ENCODE measurements around the gene ATF2.

The ATF2 gene

GRCh38 chr2:175136334-175137215 is 31.4 kb downstream of the ATF2 start:
- DNase-seq (ENCODE audit: low read depth in 2 of 2) = no peak
- no peak for TF ChIP-seq CTCF (IDR thresholded peaks at IDR 0.05; ENCODE audit: low read depth, low read length)
- H3K4me3 ChIP-seq (replicated peaks in 1 of 2; ENCODE audit: low read depth in 2 of 2, low read length in 2 of 2) = no peak overlapping the region

GRCh38 chr2:175135862-175136261 is 32.1 kb downstream of the ATF2 start:
- no peak overlapping the region for H3K4me3 ChIP-seq (replicated peaks in 1 of 2; ENCODE audit: low read depth in 2 of 2, low read length in 2 of 2)
- TF ChIP-seq CTCF (IDR thresholded peaks at IDR 0.05; ENCODE audit: low read depth, low read length) = no peak
- no peak for DNase-seq (ENCODE audit: low read depth in 2 of 2)

- DNase-seq (ENCODE audit: low read depth in 2 of 2) = no peak
- H3K4me3 ChIP-seq (replicated peaks in 1 of 2; ENCODE audit: low read depth in 2 of 2, low read length in 2 of 2) = no peak overlapping the region
- TF ChIP-seq CTCF (IDR thresholded peaks at IDR 0.05; ENCODE audit: low read depth, low read length) = no peak
These were observed 32.8 kb downstream of the ATF2 start for GRCh38 chr2:175135177-175135576.

- H3K4me3 ChIP-seq (replicated peaks in 1 of 2; ENCODE audit: low read depth in 2 of 2, low read length in 2 of 2) = no peak overlapping the region
- DNase-seq (ENCODE audit: low read depth in 2 of 2) = no peak
- TF ChIP-seq CTCF (IDR thresholded peaks at IDR 0.05; ENCODE audit: low read depth, low read length) = no peak
These were observed 36.8 kb downstream of the ATF2 start for GRCh38 chr2:175131252-175131651.

- TF ChIP-seq CTCF (IDR thresholded peaks at IDR 0.05; ENCODE audit: low read depth, low read length) = no peak
- peak in 1 of 2 donors; percentile 7 for DNase-seq (ENCODE audit: low read depth in 2 of 2)
- no peak overlapping the region for H3K4me3 ChIP-seq (replicated peaks in 1 of 2; ENCODE audit: low read depth in 2 of 2, low read length in 2 of 2)
These were observed 41.3 kb downstream of the ATF2 start for GRCh38 chr2:175126661-175127060.

GRCh38 chr2:175123254-175123653 is 44.7 kb downstream of the ATF2 start:
- DNase-seq (ENCODE audit: low read depth in 2 of 2) = no peak
- no peak overlapping the region for H3K4me3 ChIP-seq (replicated peaks in 1 of 2; ENCODE audit: low read depth in 2 of 2, low read length in 2 of 2)
- TF ChIP-seq CTCF (IDR thresholded peaks at IDR 0.05; ENCODE audit: low read depth, low read length) = no peak

Data from cardiac fibroblast (primary cell).